ENCODE measurements around the gene CLEC4M.

CLEC4M gene, protein sequence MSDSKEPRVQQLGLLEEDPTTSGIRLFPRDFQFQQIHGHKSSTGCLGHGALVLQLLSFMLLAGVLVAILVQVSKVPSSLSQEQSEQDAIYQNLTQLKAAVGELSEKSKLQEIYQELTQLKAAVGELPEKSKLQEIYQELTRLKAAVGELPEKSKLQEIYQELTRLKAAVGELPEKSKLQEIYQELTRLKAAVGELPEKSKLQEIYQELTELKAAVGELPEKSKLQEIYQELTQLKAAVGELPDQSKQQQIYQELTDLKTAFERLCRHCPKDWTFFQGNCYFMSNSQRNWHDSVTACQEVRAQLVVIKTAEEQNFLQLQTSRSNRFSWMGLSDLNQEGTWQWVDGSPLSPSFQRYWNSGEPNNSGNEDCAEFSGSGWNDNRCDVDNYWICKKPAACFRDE

DNA sequence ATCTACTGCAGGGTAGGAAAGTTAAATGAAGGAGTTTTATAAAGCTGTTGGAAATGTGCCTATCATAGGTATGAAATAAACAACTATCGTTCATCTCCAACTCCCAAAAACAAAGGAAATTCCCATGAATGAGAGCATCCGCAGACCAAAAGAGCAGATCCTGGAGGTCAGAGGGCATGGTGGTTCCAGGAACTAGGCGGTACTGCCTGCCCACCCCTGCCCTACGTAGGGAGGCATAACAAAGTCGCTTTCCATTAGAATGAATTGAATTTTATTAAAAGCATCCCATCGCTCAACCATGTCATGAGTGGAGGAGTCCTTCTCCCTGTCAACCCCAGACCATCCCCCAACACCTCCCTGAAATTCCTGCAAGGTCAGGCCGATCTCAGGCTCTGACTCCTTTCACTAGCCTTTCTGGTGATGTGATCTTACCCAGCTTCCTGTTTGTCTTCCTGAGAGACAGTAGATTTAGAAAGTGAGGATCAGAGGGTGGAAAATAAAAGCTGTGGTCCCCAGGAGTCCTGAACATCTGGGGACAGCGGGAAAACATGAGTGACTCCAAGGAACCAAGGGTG, at the start of gene CLEC4M:
Gene CLEC4M (plus strand): TSS at position 525 of the 575 bp plus-strand sequence. CDS start 24 bp downstream, at position 549.
- DNase-seq, result no peak

DNA sequence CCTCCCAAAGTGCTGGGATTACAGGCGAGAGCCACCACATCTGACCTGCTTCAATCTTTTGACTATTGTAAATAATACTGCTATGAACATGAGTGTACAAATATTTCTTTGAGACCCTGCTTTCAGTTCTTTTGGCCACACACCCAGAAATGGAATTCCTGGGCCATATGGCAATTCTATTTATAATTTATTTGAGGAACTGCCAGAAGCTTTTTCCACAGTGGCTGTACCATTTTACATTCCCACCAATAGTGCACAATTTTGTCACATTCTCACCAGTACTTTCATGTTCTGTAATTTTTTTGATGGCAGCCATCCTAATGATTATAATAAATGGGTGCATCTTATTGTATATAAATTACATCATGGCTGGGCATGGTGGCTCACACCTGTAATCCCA, 47.4 kb upstream of the CLEC4M start:
- DNase-seq, result no peak

DNA sequence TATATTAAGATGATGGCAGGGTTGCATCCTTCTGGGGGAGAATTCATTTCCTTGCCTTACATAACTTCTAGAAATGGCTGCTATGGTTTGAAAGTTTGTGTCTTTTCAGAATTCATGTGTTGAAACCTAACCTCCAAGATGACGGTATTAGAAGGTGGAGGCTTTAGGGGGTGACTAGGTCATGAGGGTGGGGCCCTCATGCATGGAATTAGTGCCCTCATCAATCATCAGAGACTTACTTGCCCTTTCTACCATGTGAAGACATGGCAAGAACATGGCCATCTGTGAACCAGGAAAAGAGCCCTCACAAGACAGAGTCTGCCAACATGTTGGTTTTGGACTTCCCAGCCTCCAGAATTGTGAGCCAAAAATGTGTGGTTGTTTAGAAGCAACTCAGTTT, 46.3 kb upstream of the CLEC4M start:
- no peak for DNase-seq

DNA sequence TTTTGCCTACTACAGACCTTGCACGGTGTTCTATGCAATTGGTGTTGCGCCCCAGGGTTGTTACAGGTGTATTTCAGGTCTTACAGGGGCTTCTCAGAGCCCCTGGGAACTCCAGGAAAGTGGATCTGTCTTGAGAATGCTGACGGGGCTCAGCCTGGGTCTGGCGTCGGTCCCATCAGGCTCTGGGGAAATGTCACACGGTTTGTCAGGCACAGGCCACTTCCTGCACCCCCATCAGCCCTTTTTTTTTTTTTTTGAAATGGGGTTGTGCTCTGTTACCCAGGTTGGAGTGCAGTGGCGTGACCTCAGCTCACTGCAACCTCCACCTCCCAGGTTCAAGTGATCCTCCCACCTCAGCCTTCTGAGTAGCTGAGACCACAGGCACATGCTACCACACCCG, 44.4 kb upstream of the CLEC4M start:
- no peak for DNase-seq

DNA sequence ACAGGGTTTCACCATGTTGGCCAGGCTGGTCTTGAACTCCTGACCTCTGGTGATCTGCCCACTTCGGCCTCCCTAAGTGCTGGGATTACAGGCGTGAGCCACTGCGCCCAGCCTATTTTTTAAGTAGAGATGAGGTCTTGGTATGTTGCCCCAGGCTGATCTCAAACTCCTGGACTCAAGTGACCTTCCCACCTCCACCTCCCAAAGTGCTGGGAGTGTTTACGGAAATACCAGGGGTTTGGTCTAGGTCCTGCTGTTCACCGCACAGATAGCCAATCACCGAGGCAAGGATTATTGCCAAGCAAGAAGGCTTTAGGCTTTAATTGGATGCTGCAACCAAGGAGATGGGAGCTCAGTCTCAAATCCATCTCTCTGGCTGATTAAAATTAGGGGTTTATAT, 42.7 kb upstream of the CLEC4M start:
- no peak for DNase-seq

DNA sequence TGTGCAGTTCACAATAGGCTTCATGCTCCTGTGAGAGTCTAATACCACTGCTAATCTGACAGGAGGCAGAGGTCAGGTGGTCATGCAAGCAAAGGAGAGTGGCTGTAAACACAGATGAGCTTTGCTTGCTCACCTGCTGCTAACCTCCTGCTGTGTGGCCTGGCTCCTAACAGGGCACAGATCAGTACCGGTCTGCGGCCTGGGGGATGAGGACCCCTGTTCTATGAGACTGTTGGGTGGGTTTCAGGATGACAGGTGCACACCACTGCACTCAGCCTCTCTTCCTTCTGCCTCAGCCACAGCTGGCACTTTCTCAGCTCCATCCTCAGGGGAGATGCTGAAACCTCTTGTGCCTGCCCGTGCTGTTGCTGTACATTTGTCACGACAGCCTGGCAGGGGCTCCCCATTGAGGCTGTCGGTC, 40.8 kb upstream of the CLEC4M start:
- DNase-seq, result no peak

DNA sequence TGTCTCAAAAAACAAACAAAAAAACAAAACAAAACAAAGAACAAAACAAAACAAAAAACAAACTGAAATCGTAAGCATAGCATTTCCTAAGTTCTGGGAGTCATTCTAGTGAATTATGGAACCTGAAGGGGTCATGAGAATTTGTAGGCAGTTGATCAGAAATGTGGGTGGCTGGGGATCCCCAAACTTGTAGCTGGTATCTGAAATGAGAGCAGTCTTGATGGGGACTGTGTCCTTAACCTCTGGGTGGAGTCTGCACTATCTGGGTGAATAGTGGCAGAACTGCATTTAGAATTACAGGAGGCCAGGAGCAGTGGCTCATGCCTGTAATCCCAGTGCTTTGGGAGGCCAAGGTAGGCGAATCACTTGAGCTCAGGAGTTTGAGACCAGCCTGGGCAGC, 37.3 kb upstream of the CLEC4M start:
- no peak for DNase-seq

DNA sequence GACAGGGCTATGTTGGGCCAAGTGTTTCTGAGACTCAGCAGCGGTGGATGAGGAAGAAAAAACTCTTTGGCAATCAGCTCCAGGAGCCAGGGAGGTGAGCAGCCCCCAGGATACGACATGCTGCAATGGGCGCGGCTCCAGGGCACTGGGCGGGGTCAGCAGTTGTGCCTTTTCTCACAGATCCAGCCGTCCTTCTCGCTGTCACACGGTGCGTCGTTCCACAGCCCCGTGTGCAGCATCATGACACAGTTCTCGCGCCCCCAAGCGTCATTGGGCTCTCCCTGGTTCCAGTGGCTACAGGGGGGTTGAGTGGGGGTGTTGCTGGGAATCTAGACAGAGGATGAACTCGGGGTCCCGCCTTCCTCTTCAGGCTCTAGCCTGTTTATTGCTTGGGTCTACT, 33.8 kb upstream of the CLEC4M start:
- DNase-seq, result no peak

DNA sequence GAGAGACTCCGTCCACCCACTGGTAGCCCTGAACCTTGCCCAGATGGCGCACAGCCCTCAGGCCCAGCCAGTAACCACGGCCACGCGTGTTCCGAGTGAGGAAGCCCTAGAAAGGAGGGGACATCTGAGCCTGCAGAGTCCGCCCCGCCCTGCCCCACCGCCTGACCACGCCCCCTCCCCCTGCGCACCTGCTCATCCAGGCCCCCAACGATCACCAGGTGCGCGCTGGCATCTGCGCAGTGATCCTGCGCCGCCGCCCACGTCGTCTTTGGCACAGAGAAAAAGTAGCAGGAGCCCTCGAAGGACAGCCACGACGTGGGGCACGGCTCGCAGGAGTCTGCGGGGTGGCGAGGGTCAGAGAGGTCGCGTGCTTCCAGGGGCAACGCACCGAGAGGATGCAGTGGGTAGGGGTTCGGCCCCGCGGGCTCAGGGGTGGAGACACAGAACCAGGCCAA, 33.2 kb upstream of the CLEC4M start:
- no peak for DNase-seq

DNA sequence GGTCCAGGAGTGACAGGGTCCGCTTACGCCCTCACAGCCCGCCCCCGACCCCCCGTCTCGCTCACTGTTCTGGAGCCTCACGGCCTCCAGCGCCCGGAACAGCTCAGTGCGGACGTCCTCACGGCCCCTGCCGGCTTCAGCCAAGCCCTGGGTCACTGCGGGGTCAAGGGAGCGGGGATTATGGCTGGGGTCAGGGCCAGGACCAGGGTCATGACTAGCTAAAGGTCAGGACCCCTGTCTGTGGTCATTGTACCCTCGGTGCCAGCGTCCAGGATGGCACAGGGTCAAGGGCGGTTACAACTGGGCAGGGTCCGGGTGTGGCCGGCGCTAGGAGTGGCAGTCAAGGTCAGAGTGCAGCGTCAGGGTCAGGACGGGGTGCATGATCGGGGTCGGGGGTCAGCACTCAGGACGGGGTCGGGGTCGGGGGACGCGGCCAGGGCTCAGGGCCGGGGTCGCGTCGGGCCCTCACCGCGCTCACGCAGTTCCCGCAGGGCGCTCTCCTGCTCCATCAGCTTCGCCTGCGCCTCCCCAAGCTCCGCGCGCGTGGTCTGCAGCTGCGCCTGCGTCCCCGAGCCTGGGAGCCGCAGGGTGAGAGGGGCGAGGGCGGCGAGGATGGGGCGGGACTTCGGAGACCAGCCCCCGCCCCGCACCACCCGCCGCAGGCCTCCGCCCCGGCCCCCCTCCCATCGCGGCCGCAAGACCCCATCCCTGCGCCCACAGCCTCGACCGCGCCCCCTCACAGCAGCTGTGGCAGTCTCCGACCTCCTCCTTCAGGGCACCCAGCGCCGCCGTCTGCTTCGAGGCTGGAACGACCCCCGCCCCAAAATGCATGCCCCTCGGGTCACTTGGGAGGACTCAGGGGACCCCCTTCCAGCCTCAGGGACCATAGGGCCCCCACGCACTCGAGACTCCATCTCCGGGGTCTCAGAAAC, 32.5 kb upstream of the CLEC4M start:
- no peak for DNase-seq

DNA sequence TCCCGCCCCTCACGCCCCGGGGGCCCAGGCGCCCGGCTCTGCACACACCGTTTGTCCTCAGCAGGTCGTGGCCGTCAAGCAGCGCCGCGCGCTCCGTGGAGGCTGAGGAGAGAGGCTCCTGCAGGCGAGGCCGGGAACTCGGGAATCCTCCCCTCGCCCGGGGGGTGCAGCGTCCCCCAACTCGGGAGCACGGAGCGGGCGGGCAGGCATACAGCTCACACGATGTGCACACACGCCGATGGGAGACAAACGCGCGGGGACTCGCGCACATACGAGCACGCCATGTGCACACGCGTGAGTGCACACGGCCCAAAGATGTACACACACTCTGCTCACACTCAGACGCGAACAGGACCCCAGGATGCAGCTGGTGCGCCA, 31.8 kb upstream of the CLEC4M start:
- no peak for DNase-seq

DNA sequence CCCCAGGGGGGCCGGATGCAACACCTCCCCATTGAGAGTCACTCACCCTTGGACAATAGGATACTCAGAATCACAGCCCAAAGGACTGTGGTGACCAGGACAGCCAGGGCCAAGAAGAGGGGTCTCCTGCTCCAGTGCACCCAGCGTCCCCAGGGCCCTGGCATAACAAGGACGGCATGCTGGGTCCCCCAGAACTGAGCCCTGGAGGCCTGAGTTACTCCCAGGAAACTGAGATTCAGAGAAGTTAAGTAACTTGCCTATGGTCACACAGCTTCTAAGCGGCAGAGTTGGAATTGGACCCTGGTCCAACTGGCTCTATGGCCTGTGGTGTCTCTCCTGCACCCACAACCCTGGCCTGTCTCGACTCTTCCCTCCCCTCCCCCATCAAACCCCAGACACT, 31.4 kb upstream of the CLEC4M start:
- DNase-seq, result no peak

DNA sequence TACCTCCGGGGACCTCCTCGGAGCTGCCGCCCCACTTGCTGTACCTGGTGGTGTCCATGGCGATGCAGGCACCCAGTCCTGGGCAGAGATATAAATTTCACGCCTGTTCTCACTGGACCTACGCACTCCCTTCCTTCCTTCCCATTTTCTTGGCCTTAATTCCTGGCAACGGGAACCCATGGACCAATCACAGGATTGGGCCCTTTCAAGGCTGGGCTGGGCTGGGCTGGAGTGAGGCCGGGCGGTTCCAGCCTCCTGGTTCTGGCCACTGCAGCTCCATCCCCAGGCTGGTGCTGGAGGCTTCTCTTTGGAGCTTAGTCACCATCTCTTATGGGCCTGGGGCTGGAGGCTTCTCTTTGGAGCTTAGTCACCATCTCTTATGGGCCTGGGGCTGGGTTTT, 31.0 kb upstream of the CLEC4M start, which contains the start of gene CLEC4G:
Gene CLEC4G (minus strand): TSS at position 66 of the 400 bp plus-strand sequence. CDS start 8 bp downstream, at position 58.
- no peak for DNase-seq

DNA sequence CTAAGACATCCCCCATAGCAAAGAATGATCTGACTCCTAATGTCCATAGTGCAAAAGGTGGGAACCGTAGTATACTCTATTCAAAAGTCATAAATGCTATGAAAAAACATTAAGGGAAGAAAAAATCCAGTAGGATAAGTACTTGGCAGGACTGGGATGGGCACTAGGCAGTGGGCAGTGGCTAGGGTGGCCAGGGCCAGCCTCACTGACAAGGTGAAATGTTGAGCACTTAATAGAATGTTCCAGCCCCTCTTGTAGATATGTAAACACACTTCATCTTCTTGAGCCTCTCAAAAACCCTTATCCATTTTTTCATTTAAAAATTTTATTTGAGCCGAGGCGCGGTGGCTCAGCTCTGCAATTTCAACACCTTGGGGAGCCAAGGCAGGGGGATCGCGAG, 29.7 kb upstream of the CLEC4M start:
- DNase-seq, result no peak

DNA sequence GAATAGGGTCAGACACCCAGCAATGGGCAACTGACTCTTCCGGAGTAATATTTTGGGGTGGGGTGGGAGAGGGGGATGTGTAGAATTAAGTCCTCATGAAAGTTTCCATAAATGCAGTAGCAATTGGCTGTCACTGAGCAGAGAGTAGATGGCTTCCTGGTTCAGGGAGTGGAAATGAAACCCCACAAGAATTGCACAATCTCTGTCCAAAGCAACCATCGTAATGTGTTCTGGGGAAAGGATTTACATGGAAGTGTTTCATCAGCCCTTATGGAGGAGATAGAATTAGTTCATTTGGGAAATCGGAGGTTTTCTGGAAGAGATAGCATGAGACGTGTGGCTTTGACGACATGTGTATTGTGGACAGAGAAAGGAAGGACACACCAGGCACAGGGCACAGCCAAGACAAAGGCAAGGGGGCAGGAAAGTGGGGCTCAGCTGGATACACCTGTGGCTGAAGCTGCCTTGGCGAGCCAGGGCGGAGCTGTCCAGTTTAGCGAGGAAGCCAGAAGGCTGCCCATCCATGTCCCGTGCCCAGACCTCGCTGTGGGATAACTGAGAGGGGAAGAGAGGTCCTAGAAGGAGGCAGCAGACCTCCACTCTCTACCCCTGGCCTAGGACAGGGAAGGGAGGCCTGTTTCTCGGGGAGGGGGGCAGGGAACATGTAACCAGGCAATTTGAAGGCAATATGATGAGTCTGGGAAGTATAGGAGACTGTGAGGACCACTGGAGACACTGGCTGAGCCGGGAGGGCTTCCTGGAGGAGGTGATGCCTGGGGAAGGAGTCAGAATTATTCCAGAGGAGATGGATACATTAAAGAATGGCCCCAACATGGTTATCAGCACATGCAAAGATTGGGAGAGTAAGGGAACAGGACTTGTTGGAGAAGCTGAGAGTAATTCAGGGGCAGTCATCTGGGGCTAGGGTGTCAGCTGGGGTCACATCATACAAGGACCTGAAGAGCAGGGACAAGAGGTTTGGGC, 28.5 kb upstream of the CLEC4M start:
- DNase-seq, result no peak

DNA sequence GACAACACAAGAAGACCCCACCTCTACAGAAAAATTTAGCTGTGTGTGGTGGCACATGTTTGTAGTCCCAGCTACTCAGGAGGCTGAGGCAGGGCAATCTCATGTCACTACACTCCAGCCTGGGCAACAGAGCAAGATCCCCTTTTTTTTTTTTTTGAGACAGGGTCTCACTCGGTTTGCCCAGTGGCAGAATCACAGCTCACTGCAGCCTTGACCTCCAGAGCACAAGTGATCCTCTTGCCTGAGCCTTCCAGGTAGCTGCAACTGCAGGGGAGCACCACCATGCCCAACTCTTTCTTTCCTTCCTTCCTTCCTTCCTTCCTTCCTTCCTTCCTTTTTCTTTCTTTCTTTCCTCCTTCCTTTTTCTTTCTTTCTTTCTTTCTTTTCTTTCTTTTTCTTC, 26.9 kb upstream of the CLEC4M start:
- DNase-seq, result no peak

DNA sequence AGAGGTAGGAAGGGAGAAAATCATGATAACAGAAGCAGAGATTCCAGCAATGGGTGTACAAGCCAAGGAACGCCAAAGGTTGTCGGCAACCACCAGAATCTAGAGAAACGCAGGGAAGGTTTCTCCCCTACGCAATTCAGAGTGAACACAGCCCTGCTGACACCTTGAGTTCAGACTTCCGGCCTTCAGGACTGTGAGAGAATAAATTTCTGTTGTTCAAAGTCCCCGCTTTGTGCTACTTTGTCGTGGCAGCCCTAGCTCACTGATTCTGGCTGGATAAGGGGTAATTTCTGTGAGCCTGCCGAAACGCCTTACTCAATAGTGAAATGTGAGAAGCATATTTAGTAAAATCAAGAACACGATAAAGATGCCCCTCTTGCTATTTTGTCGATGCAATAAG, 25.8 kb upstream of the CLEC4M start:
- no peak for DNase-seq

DNA sequence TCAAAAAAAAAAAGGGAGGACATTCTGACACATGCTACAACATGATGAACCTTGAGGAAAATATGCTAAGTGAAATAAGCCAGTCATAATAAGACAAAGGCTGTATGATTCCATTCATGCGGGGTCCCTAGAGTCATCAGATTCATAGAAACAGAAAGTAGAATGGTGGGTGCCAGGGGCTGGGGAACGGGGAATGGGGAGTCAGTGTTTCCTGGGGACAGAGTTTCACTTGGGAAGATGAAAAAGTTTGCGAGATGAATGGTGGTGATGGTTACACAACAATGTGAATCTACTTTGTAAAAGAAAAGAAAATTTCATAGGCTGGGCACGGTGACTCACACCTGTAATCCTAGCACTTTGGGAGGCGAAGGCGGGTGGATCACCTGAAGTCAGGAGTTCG, 25.0 kb upstream of the CLEC4M start:
- DNase-seq, result no peak

DNA sequence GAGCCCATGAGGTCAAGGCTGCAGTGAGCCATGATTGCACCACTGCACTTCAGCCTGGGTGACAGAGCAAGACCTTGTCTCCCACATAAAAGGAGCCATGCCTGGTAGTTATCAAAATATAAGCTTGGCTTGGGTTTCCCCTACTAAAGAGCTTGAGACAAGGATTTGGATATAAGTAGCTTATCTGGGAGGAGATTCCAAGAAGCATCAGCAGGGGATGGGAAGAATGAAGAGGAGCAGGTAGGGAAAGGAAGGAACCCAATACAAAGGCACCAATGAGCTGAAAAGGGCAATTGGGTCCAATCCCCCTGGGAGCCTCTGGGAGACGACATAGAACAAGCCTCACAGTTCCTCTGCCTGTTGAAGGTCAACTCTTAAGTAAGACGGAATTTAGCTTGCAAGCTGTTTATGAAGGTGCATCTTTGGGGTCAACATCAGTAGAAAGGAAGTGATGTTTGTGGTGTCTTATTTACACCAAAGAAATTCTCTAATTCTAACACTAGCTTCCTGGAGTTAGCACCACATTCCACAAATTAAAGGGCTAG, 23.8 kb upstream of the CLEC4M start:
- DNase-seq, result no peak

DNA sequence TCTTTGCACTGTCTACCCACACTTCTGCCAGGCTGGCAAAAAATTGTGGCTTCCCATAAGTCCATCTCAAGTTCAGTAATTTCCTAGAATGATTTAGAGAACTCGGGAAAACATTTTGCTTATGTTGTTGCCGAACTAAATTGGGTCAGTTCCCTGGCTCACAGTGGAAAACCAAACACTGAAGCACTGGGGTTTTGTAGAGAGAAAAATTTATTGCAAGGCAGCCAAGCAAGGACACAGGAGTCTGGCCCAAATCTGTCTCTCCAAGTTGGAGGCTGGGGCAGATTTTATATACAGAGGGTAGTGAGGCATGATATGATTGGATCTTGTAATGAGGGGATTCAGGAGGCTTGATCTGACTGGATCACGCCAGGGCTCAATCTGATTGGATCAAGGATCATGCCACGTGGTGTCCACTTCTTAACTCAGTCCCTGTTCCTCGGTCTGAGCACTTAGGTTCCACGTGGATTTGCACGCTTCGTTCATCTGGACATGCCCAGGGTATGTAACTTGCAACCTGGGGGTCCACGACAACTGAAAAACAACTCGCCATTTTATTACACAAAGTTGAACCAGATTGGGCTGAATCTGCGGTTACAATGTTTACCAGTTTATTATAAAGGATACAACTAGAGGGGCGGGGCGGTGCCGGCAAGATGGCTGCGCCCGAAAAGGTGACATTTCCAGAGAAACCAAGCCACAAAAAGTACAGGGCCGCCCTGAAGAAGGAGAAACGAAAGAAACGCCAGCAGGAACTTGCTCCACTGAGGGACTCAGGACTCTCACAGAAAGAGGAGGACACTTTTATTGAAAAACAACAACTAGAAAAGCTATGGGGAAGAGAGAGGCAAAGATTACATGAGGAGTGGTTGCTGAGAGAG, 23.0 kb upstream of the CLEC4M start:
- DNase-seq, result no peak

DNA sequence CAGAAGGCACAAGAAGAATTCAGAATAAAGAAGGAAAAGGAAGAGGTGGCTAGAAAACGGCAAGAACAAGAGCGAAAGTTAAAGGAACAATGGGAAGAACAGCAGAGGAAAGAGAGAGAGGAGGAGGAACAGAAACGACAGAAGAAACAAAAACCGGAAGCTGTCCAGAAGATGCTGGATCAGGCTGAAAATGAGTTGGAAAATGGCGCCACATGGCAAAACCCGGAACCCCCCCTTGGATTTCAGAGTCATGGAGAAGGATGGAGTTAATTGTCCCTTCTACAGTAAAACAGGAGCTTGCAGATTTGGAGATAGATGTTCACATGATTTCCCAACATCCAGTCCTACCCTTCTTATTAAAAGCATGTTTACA, 22.4 kb upstream of the CLEC4M start:
- no peak for DNase-seq

Measured in right hindlimb (tissue), 1 donor.